ENCODE measurements around the gene LDLRAD3.

GRCh38 chr11:36193721-36194120, 249.9 kb downstream of the LDLRAD3 start:
- TF ChIP-seq FOXM1 (IDR thresholded peaks at IDR 0.05; ENCODE audit: borderline replicate concordance, low read depth) (no peak), YY1 (IDR thresholded peaks at IDR 0.05; ENCODE audit: low read depth) (no peak), CEBPB (IDR thresholded peaks at IDR 0.05) (no peak), RAD21 (IDR thresholded peaks at IDR 0.05; ENCODE audit: low read depth) (no peak), NFIC (IDR thresholded peaks at IDR 0.05) (no peak), TAF1 (IDR thresholded peaks at IDR 0.05; ENCODE audit: low read depth) (no peak), EP300 (IDR thresholded peaks at IDR 0.05; ENCODE audit: borderline replicate concordance) (no peak), TCF12 (IDR thresholded peaks at IDR 0.05; ENCODE audit: low read depth) (no peak)
- TF ChIP-seq, protein P1, sequence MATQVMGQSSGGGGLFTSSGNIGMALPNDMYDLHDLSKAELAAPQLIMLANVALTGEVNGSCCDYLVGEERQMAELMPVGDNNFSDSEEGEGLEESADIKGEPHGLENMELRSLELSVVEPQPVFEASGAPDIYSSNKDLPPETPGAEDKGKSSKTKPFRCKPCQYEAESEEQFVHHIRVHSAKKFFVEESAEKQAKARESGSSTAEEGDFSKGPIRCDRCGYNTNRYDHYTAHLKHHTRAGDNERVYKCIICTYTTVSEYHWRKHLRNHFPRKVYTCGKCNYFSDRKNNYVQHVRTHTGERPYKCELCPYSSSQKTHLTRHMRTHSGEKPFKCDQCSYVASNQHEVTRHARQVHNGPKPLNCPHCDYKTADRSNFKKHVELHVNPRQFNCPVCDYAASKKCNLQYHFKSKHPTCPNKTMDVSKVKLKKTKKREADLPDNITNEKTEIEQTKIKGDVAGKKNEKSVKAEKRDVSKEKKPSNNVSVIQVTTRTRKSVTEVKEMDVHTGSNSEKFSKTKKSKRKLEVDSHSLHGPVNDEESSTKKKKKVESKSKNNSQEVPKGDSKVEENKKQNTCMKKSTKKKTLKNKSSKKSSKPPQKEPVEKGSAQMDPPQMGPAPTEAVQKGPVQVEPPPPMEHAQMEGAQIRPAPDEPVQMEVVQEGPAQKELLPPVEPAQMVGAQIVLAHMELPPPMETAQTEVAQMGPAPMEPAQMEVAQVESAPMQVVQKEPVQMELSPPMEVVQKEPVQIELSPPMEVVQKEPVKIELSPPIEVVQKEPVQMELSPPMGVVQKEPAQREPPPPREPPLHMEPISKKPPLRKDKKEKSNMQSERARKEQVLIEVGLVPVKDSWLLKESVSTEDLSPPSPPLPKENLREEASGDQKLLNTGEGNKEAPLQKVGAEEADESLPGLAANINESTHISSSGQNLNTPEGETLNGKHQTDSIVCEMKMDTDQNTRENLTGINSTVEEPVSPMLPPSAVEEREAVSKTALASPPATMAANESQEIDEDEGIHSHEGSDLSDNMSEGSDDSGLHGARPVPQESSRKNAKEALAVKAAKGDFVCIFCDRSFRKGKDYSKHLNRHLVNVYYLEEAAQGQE (IDR thresholded peaks at IDR 0.05; ENCODE audit: low read depth): no peak
- TF ChIP-seq, protein P2, sequence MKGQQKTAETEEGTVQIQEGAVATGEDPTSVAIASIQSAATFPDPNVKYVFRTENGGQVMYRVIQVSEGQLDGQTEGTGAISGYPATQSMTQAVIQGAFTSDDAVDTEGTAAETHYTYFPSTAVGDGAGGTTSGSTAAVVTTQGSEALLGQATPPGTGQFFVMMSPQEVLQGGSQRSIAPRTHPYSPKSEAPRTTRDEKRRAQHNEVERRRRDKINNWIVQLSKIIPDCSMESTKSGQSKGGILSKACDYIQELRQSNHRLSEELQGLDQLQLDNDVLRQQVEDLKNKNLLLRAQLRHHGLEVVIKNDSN (IDR thresholded peaks at IDR 0.05): no peak
